Right lobe of liver (tissue), 6 donors: ENCODE results near the gene ATP1A1. TPM values are rescaled to one million over a fixed set of nuclear protein-coding genes. Genes with fewer than 3 reads are reported as not detected.

ENCODE experiments used
- ATAC-seq, 4 donors: fragments of 200-7000 bp; cut with Tn5 transposase; one replicate each; pipeline ENCODE4 v1.9.1; 2020; ENCODE audit warnings: mild to moderate bottlenecking in 4 of 4, moderate library complexity in 4 of 4
- DNase-seq, 3 donors: peaks; one replicate each; pipeline ENCODE4 v3.0.0-alpha.2; 2020
- H3K27ac ChIP-seq, 3 donors: fragments of 200-600 bp; one replicate each; pipeline ENCODE4 v1.8.0; 2022
- H3K27me3 ChIP-seq, 2 donors: fragments of 200-600 bp; one replicate each; pipeline ENCODE4 v1.8.0; 2022
- H3K36me3 ChIP-seq, 4 donors: fragments of 200-600 bp; sonication (generic) in 1 of 4; one replicate each; pipeline versions ENCODE4 v1.5.1 to v1.8.0; 2017 to 2022; ENCODE audit warnings: control low read depth in 1 of 4
- H3K4me1 ChIP-seq, 4 donors: fragments of 200-600 bp; sonication (generic) in 1 of 4; one replicate each; pipeline versions ENCODE4 v1.5.1 to v1.8.0; 2017 to 2022; ENCODE audit warnings: control low read depth in 1 of 4
- H3K4me3 ChIP-seq, 3 donors: fragments of 200-600 bp; one replicate each; pipeline ENCODE4 v1.8.0; 2022
- H3K9me3 ChIP-seq, 4 donors: fragments of 200-600 bp; sonication (generic) in 1 of 4; one replicate each; pipeline versions ENCODE4 v1.5.1 to v1.8.0; 2017 to 2022; ENCODE audit warnings: control low read depth in 1 of 4
- CTCF ChIP-seq, 4 donors: fragments of 200-600 bp in 3 of 4; fragments of 450-650 bp in 1 of 4; IDR thresholded peaks; one replicate each; pipeline versions ENCODE4 v1.5.1 to v1.8.0; 2016 to 2022; ENCODE audit warnings: antibody characterized with exemption in 4 of 4, mild to moderate bottlenecking in 2 of 4
- POLR2A ChIP-seq: fragments of 450-650 bp; IDR thresholded peaks from one replicate; pipeline ENCODE4 v1.6.1; 2017; ENCODE audit warnings: antibody characterized with exemption, mild to moderate bottlenecking
- WGBS: methylation state at CpG from one replicate; pipeline ENCODE4 v1.1.6; 2018; ENCODE audit warnings: low coverage, low lambda C conversion rate; ENCODE audit not compliant: insufficient coverage; ENCODE audit errors: missing lambda C conversion rate; 5-methylcytosine and 5-hydroxymethylcytosine counted together
- intact Hi-C, 2 donors: fragments of 100-400 bp; cut with DNase I; formaldehyde crosslinking; loops; one replicate each; pipeline versions ENCODE4 v1.11.2 to v1.14.1; 2022
- total RNA-seq, 6 experiments: library from RNA; depleted of rRNA in 2 of 6; stranded (reverse); fragments of >200 nt in 2 of 6; fragmentation: NEBNext Ultra II Directional in 3 of 6; extraction: Animal tissue kit (Norgen Biotek cat#: 25700) in 3 of 6; gene quantifications; one replicate each; pipeline versions ENCODE4 v1.1.0 to v1.2.4, GENCODE V29; 2016 to 2023
- donor health status: DM: no; HTN: yes; CAD: no.
- donor health status: DM: no; HTN: no; CAD: no.
- donor health status: DM: no; HTN: no; CAD: no.
- donor health status: DM: no; HTN: yes; CAD: no.
- donor health status: DM: no; HTN: yes; CAD: no.

ATP1A1 gene
- total RNA-seq, 6 experiments from 2014 or later, result 83.6 to 153 (median 121) TPM

DNA sequence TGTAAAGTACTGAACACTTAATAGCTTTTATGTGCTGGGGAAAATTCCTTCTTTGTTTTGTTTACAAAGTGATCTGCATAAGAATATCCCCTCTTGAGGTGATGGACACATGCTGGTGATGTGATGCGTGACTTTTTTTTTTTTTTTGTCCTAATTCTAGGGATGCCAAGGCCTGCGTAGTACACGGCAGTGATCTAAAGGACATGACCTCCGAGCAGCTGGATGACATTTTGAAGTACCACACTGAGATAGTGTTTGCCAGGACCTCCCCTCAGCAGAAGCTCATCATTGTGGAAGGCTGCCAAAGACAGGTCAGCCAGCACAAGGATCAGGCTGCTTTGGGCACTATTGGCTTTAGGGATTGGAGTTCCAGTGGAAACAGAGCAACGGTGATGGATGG lies 24.7 kb downstream of the ATP1A1 start:
- WGBS, result 80% methylated on average over 4 of the region's 5 CpGs
- H3K9me3 ChIP-seq, result no peaks in the 10 kb centered on the region
- H3K36me3 ChIP-seq, result peaks cover 23 to 92% (median 58%) of the 10 kb centered on the region in 4 donors
- ATAC-seq (no peak), DNase-seq (no peak)
- no peaks in the 10 kb centered on the region for H3K27me3 ChIP-seq
- no peak for TF ChIP-seq POLR2A
- TF ChIP-seq CTCF (IDR thresholded peaks at IDR 0.05), result no peak
- no peak overlapping the region for H3K4me3 ChIP-seq
- intact Hi-C loops, result no loop called here
- no peak overlapping the region for H3K27ac ChIP-seq
- peaks cover 0 to 11% (median 2%) of the 10 kb centered on the region in 4 donors for H3K4me1 ChIP-seq

DNA sequence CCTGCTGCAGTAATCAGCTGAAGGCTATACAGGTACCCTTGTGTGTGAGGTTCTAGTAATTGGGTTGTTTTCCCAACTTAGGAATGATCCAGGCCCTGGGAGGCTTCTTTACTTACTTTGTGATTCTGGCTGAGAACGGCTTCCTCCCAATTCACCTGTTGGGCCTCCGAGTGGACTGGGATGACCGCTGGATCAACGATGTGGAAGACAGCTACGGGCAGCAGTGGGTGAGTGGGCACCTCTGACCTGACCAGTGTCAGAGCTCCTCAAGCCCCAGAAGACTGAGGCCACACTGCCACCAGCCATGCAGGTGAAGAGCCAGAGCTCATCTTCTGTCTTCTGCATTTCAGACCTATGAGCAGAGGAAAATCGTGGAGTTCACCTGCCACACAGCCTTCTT lies 27.7 kb downstream of the ATP1A1 start:
- no peaks in the 10 kb centered on the region for H3K27me3 ChIP-seq
- no peak overlapping the region for H3K4me3 ChIP-seq
- peaks cover 28 to 98% (median 57%) of the 10 kb centered on the region in 4 donors for H3K36me3 ChIP-seq
- intact Hi-C loops, result no loop called here
- H3K4me1 ChIP-seq, result peaks cover 0 to 5% (median 0%) of the 10 kb centered on the region in 4 donors
- ATAC-seq (no peak), DNase-seq (no peak)
- no peak for TF ChIP-seq POLR2A
- TF ChIP-seq CTCF (IDR thresholded peaks at IDR 0.05), result no peak
- 60% methylated on average over 1 of the region's 6 CpGs for WGBS
- H3K9me3 ChIP-seq, result no peaks in the 10 kb centered on the region
- no peak overlapping the region for H3K27ac ChIP-seq

DNA sequence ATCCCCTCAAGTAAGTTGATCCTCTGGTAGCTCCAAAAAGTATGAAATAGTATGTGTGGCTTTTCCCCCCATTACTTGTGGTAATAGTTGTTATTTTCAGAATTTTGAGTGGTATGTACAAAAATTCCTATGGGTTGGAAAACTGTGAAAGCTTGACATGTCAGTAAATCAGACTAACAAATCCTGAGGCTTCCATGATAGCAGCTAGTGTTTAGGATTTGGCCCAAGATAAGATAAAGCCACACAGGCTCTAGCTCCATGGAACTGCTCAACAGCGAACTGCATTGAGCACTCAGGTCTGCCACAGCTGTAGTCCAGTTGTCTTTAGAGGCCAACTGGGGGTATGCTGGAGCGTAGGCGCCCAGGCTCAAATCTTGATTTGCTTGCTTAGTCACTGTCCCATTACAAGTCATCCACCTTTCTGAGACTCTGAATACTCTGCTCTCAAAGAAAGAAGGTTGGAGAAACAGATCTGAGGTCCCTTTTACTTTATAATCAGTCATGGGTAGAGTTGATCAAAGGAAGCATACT lies 28.7 kb downstream of the ATP1A1 start:
- H3K9me3 ChIP-seq, result no peaks in the 10 kb centered on the region
- H3K36me3 ChIP-seq, result peaks cover 28 to 95% (median 54%) of the 10 kb centered on the region in 4 donors
- WGBS, result 90% methylated on average over 2 of the region's 3 CpGs
- H3K4me3 ChIP-seq, result no peak overlapping the region
- no peak for TF ChIP-seq POLR2A
- no peak for TF ChIP-seq CTCF (IDR thresholded peaks at IDR 0.05)
- H3K27ac ChIP-seq, result no peak overlapping the region
- peaks cover 0 to 6% (median 0%) of the 10 kb centered on the region in 4 donors for H3K4me1 ChIP-seq
- DNase-seq (no peak), ATAC-seq (no peak)
- no peaks in the 10 kb centered on the region for H3K27me3 ChIP-seq
- intact Hi-C loops, result no loop called here

- H3K27ac ChIP-seq, result no peak overlapping the region
- intact Hi-C loops, result no loop called here
These were observed 29.3 kb downstream of the ATP1A1 start for GRCh38 chr1:116402333-116402732.

More at GRCh38 chr1:116402333-116402732, 29.3 kb downstream of the ATP1A1 start:
- Histone ChIP-seq H3K4me1 (peaks cover 0 to 6% (median 0%) of the 10 kb centered on the region in 4 donors), H3K4me3 (no peak overlapping the region), H3K36me3 (peaks cover 25 to 89% (median 50%) of the 10 kb centered on the region in 4 donors), H3K9me3 (no peaks in the 10 kb centered on the region), H3K27me3 (no peaks in the 10 kb centered on the region)
- WGBS, result 73% methylated on average over 3 of the region's 3 CpGs
- ATAC-seq (no peak), DNase-seq (no peak)
- TF ChIP-seq CTCF (IDR thresholded peaks at IDR 0.05) (no peak), POLR2A (no peak)
